Endodermal cell (in vitro differentiated cells): Measurements from ENCODE around the gene SPATA45. TPM values are rescaled to one million over a fixed set of nuclear protein-coding genes. Genes with fewer than 3 reads are reported as not detected.

Source experiments
- DNase-seq: peaks from one replicate; pipeline ENCODE4 v3.0.0-alpha.2; 2017
- H3K27ac ChIP-seq: 2 replicates; pipeline ENCODE4 v1.5.1; 2013; ENCODE audit warnings: mild to moderate bottlenecking, low read depth, low read length, moderate library complexity
- H3K27me3 ChIP-seq: 2 replicates; pipeline ENCODE4 v1.6.1; 2013; ENCODE audit warnings: mild to moderate bottlenecking, low read length, moderate library complexity; ENCODE audit not compliant: insufficient read depth, control insufficient read depth, poor library complexity, severe bottlenecking
- H3K36me3 ChIP-seq: 2 replicates; pipeline ENCODE4 v1.7.0; 2013; ENCODE audit warnings: mild to moderate bottlenecking, low read length, moderate library complexity; ENCODE audit not compliant: control insufficient read depth, insufficient read depth
- H3K4me1 ChIP-seq: one replicate; pipeline ENCODE4 v1.7.0; 2013; ENCODE audit warnings: low read length; ENCODE audit not compliant: control insufficient read depth, insufficient read depth
- H3K4me3 ChIP-seq: 2 replicates; pipeline ENCODE4 v1.5.1; 2013; ENCODE audit warnings: mild to moderate bottlenecking, low read length, moderate library complexity
- H3K9ac ChIP-seq: 2 replicates; pipeline ENCODE4 v1.6.1; 2013; ENCODE audit warnings: mild to moderate bottlenecking, low read length, moderate library complexity; ENCODE audit not compliant: poor library complexity, severe bottlenecking; ENCODE audit errors: extremely low read depth
- H3K9me3 ChIP-seq: 2 replicates; pipeline ENCODE4 v1.6.1; 2013; ENCODE audit warnings: mild to moderate bottlenecking, low read length, moderate library complexity; ENCODE audit not compliant: control insufficient read depth
- H3K27ac Mint-ChIP-seq: 2 replicates; pipeline ENCODE4 v1.8.0; 2020; ENCODE audit warnings: mixed read lengths
- H3K27me3 Mint-ChIP-seq: 2 replicates; pipeline ENCODE4 v1.8.0; 2021; ENCODE audit warnings: mild to moderate bottlenecking, mixed read lengths; ENCODE audit not compliant: insufficient read depth
- H3K36me3 Mint-ChIP-seq: 2 replicates; pipeline ENCODE4 v1.8.0; 2020; ENCODE audit warnings: low read depth, mixed read lengths
- H3K4me1 Mint-ChIP-seq: 2 replicates; pipeline ENCODE4 v1.8.0; 2020; ENCODE audit warnings: mixed read lengths
- H3K4me3 Mint-ChIP-seq: 2 replicates; pipeline ENCODE4 v1.8.0; 2020; ENCODE audit warnings: mild to moderate bottlenecking, moderate library complexity, mixed read lengths
- H3K9me3 Mint-ChIP-seq: 2 replicates; pipeline ENCODE4 v1.8.0; 2020; ENCODE audit warnings: mild to moderate bottlenecking, mixed read lengths
- CTCF ChIP-seq: fragments of 200-600 bp; sonication (generic); conservative IDR thresholded peaks from 2 replicates; pipeline ENCODE4 v1.5.0; 2021; ENCODE audit warnings: antibody characterized with exemption, mild to moderate bottlenecking
- WGBS, 2 experiments: methylation state at CpG; one replicate each; pipeline versions ENCODE4 v1.1.5 to v1.1.7; 2013; ENCODE audit warnings: missing lambda C conversion rate in 2 of 2, mixed read lengths in 1 of 2; ENCODE audit not compliant: insufficient coverage in 1 of 2, insufficient read length in 1 of 2; 5-methylcytosine and 5-hydroxymethylcytosine counted together
- total RNA-seq, 2 donors: library from RNA; stranded (reverse); fragmentation: NEBNext Ultra II Directional in 1 of 2; extraction: Animal tissue kit (Norgen Biotek cat#: 25700) in 1 of 2; gene quantifications; 2 replicates in 1 of 2; 3 replicates in 1 of 2; pipeline ENCODE4 v1.2.1, GENCODE V29; 2021

The SPATA45 gene
- total RNA-seq, 2 donors from 2014 or later = not detected

- peaks cover 7% of the 10 kb centered on the region for H3K4me1 ChIP-seq
- no peaks in the 10 kb centered on the region for H3K27me3 ChIP-seq
- no peaks in the 10 kb centered on the region for H3K9me3 ChIP-seq
- H3K4me3 ChIP-seq = no peak overlapping the region
- peaks cover 73% of the 10 kb centered on the region for H3K36me3 Mint-ChIP-seq
- H3K27me3 Mint-ChIP-seq = no peaks in the 10 kb centered on the region
- peak overlapping the region; percentile 7 for H3K27ac Mint-ChIP-seq
- H3K4me3 Mint-ChIP-seq = no peak overlapping the region
- no peaks in the 10 kb centered on the region for H3K9me3 Mint-ChIP-seq
- peaks cover 15% of the 10 kb centered on the region for H3K4me1 Mint-ChIP-seq
- peaks cover 83% of the 10 kb centered on the region for H3K36me3 ChIP-seq
- no peak overlapping the region for H3K27ac ChIP-seq
- no peak overlapping the region for H3K9ac ChIP-seq
- peak; percentile 17 for TF ChIP-seq CTCF
- DNase-seq = peak; percentile 67
- WGBS, 2 experiments = 61 to 85% methylated on average over 5 to 6 of the region's 6 CpGs
Observed at GRCh38 chr1:212879947-212880690, 32.7 kb upstream of the SPATA45 start.

GRCh38 chr1:212878418-212878817 lies 31.0 kb upstream of the SPATA45 start:
- Histone ChIP-seq H3K27me3 (no peaks in the 10 kb centered on the region), H3K4me1 (peaks cover 7% of the 10 kb centered on the region), H3K9ac (no peak overlapping the region), H3K4me3 (no peak overlapping the region), H3K9me3 (no peaks in the 10 kb centered on the region), H3K27ac (no peak overlapping the region), H3K36me3 (peaks cover 83% of the 10 kb centered on the region)
- no peak overlapping the region for H3K4me3 Mint-ChIP-seq
- H3K27ac Mint-ChIP-seq = no peak overlapping the region
- no peaks in the 10 kb centered on the region for H3K9me3 Mint-ChIP-seq
- no peak for DNase-seq
- H3K4me1 Mint-ChIP-seq = peaks cover 15% of the 10 kb centered on the region
- 98 to 100% methylated on average over 2 to 6 of the region's 6 CpGs for WGBS, 2 experiments
- H3K27me3 Mint-ChIP-seq = no peaks in the 10 kb centered on the region
- no peak for TF ChIP-seq CTCF
- H3K36me3 Mint-ChIP-seq = peaks cover 73% of the 10 kb centered on the region

- no peak for TF ChIP-seq CTCF
- no peaks in the 10 kb centered on the region for H3K9me3 Mint-ChIP-seq
- peaks cover 78% of the 10 kb centered on the region for H3K36me3 Mint-ChIP-seq
- H3K4me1 Mint-ChIP-seq = peaks cover 16% of the 10 kb centered on the region
- Histone ChIP-seq H3K36me3 (peaks cover 93% of the 10 kb centered on the region), H3K9ac (no peak overlapping the region), H3K27ac (no peak overlapping the region), H3K9me3 (no peaks in the 10 kb centered on the region), H3K4me1 (peaks cover 4% of the 10 kb centered on the region), H3K4me3 (no peak overlapping the region), H3K27me3 (no peaks in the 10 kb centered on the region)
- DNase-seq = no peak
- 85 to 88% methylated on average over 2 of the region's 2 CpGs for WGBS, 2 experiments
- no peak overlapping the region for H3K4me3 Mint-ChIP-seq
- H3K27ac Mint-ChIP-seq = peak overlapping the region; percentile 65
- H3K27me3 Mint-ChIP-seq = no peaks in the 10 kb centered on the region
Observed at GRCh38 chr1:212873518-212873917, 26.1 kb upstream of the SPATA45 start.
